SK-N-SH treated with all-trans-retinoic acid at 6 μM for 48 hours (cell line): Measurements from ENCODE around the gene TDO2.

ENCODE experiments used
- ATAC-seq: fragments of 200-7000 bp; cut with Tn5 transposase; 3 replicates; pipeline ENCODE4 v1.9.1; 2020; ENCODE audit warnings: mild to moderate bottlenecking, moderate library complexity
- CREB5 ChIP-seq: fragments of 250-450 bp; sonication (Bioruptor Pico); IDR thresholded peaks from 2 replicates; pipeline ENCODE4 v1.5.1; 2020; ENCODE audit warnings: low read depth, mild to moderate bottlenecking, moderate library complexity
- CSDC2 ChIP-seq: fragments of 250-450 bp; sonication (Bioruptor Pico); IDR thresholded peaks from 2 replicates; pipeline ENCODE4 v1.5.0; 2020; ENCODE audit warnings: mild to moderate bottlenecking, moderate library complexity
- CSRNP3 ChIP-seq: fragments of 250-450 bp; sonication (Bioruptor Pico); IDR thresholded peaks from 2 replicates; pipeline ENCODE4 v1.5.1; 2021; ENCODE audit warnings: mild to moderate bottlenecking, moderate library complexity
- ESRRG ChIP-seq: fragments of 250-450 bp; sonication (Bioruptor Pico); IDR thresholded peaks from 2 replicates; pipeline ENCODE4 v1.6.1; 2021; ENCODE audit warnings: mild to moderate bottlenecking
- GLIS3 ChIP-seq: fragments of 250-450 bp; sonication (Bioruptor Pico); IDR thresholded peaks from 2 replicates; pipeline ENCODE4 v1.5.0; 2020; ENCODE audit warnings: mild to moderate bottlenecking, moderate library complexity
- ISL1 ChIP-seq: fragments of 250-450 bp; sonication (Bioruptor Pico); IDR thresholded peaks from 2 replicates; pipeline ENCODE4 v2.1.2; 2022; ENCODE audit warnings: mild to moderate bottlenecking, moderate library complexity
- OSR1 ChIP-seq: fragments of 250-450 bp; sonication (Bioruptor Pico); IDR thresholded peaks from 2 replicates; pipeline ENCODE4 v1.8.0; 2022; ENCODE audit warnings: moderate library complexity, mild to moderate bottlenecking, inconsistent platforms
- PATZ1 ChIP-seq: fragments of 250-450 bp; sonication (Bioruptor Pico); IDR thresholded peaks from 2 replicates; pipeline ENCODE4 v1.8.0; 2020; ENCODE audit warnings: mild to moderate bottlenecking, moderate library complexity, borderline replicate concordance
- PPARA ChIP-seq: fragments of 250-450 bp; sonication (Bioruptor Pico); IDR thresholded peaks from 2 replicates; pipeline ENCODE4 v1.5.0; 2020; ENCODE audit warnings: mild to moderate bottlenecking, borderline replicate concordance
- RARB ChIP-seq: fragments of 250-450 bp; sonication (Bioruptor Pico); IDR thresholded peaks from 2 replicates; pipeline ENCODE4 v1.8.0; 2021; ENCODE audit warnings: mild to moderate bottlenecking, moderate library complexity
- SNAI2 ChIP-seq: fragments of 250-450 bp; sonication (Bioruptor Pico); IDR thresholded peaks from 2 replicates; pipeline ENCODE4 v1.5.0; 2020; ENCODE audit warnings: mild to moderate bottlenecking, moderate library complexity
- TCF4 ChIP-seq: fragments of 250-450 bp; sonication (Bioruptor Pico); IDR thresholded peaks from 2 replicates; pipeline ENCODE4 v1.8.0; 2021; ENCODE audit warnings: mild to moderate bottlenecking, moderate library complexity, borderline replicate concordance
- TSHZ2 ChIP-seq: fragments of 250-450 bp; sonication (Bioruptor Pico); IDR thresholded peaks from 2 replicates; pipeline ENCODE4 v1.5.0; 2020; ENCODE audit warnings: mild to moderate bottlenecking, moderate library complexity
- ZC3H10 ChIP-seq: fragments of 250-450 bp; sonication (Bioruptor Pico); IDR thresholded peaks from 2 replicates; pipeline ENCODE4 v1.5.1; 2021; ENCODE audit warnings: mild to moderate bottlenecking, moderate library complexity
- ZFP3 ChIP-seq: fragments of 250-450 bp; sonication (Bioruptor Pico); IDR thresholded peaks from 2 replicates; pipeline ENCODE4 v1.5.0; 2020; ENCODE audit warnings: mild to moderate bottlenecking, moderate library complexity
- ZNF565 ChIP-seq: fragments of 450-650 bp; formaldehyde crosslinking; conservative IDR thresholded peaks from 2 replicates; pipeline ENCODE4 v1.5.0; 2020; ENCODE audit warnings: low read depth, mild to moderate bottlenecking, moderate library complexity

Gene TDO2

DNA sequence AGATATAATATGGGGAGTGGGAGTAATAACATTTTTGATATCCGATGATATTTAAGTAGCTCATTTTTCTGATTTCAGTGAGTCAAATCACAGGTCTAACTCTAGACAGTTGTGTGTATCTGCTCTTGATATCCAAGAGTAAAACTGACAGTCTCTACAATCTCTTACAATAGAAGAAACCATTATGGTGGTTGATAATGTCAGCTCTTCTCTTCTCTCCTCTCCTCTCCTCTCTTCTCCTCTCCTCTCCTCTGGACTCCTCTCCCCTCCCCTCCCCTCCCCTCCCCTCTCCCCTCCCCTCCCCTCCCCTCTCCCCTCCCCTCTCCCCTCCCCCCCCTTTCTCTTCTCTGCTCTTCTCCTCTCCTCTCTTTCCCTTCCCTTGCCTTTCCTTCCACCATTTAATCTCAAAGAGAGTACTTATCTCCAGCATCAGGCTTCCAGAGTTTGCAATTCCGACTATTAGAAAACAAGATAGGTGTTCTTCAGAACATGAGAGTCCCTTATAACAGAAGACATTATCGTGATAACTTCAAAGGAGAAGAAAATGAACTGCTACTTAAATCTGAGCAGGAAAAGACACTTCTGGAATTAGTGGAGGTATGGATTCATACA is 6.2 kb downstream of the TDO2 start:
- ATAC-seq, result no peak
- TF ChIP-seq ESRRG (CRISPR knock-in tag) (no peak), TCF4 (no peak), GLIS3 (no peak), CREB5 (CRISPR knock-in tag) (no peak), CSDC2 (CRISPR knock-in tag) (no peak), RARB (no peak), ZNF565 (CRISPR knock-in tag) (no peak), PATZ1 (CRISPR knock-in tag) (no peak), SNAI2 (CRISPR knock-in tag) (no peak), OSR1 (no peak), PPARA (CRISPR knock-in tag) (no peak)
- TF ChIP-seq, all 23 proteins: peak for 0

GRCh38 chr4:155911905-155912304 is 8.4 kb downstream of the TDO2 start:
- TF ChIP-seq SNAI2 (CRISPR knock-in tag), result no peak
- no peak for ATAC-seq

DNA sequence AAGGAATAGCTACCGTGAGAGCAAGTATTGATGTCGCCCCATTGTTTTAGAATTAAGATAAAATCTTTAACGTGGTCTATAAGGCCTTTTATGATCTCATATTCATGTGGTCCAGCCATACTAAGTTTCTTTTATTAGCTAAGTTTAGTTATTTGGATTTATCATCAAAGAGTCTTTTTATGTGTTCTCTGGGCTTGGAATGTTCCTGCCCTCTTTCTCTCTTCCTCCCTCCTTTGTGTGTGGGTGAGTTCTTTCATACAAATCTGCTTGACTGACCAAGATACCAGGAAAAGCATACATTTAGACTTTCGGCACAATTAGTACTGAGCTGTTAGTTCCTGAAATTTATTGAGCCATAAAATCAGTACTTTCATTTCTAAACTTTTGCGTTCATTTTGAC is 11.3 kb downstream of the TDO2 start:
- no peak for ATAC-seq
- TF ChIP-seq ZC3H10 (CRISPR knock-in tag) (no peak), ISL1 (CRISPR knock-in tag) (no peak), TSHZ2 (CRISPR knock-in tag) (no peak), RARB (no peak), ZFP3 (CRISPR knock-in tag) (no peak), ESRRG (CRISPR knock-in tag) (no peak), CSRNP3 (no peak), TCF4 (no peak), PATZ1 (CRISPR knock-in tag) (no peak), CREB5 (CRISPR knock-in tag) (no peak)

GRCh38 chr4:155921597-155921996 is 18.1 kb downstream of the TDO2 start:
- no peak for ATAC-seq
- TF ChIP-seq RARB (no peak), PPARA (CRISPR knock-in tag) (no peak), TCF4 (no peak), CSDC2 (CRISPR knock-in tag) (no peak)
